Middle frontal gyrus (tissue), 1 donor: ENCODE data around the gene CADM4.
"Not testable (repeated sequence)": the region's sequence is repeated elsewhere in the genome, so short reads cannot be mapped to it uniquely, and the experiment has no call there.

Source experiments
- DNase-seq: peaks from one replicate; pipeline ENCODE4 v3.0.0-alpha.2; 2015; ENCODE audit warnings: low spot score; ENCODE audit errors: extremely low spot score

CADM4 gene

GRCh38 chr19:43587029-43587428 is 52.6 kb downstream of the CADM4 start:
- not testable (repeated sequence) for DNase-seq

- DNase-seq, result no peak
Observed at GRCh38 chr19:43586346-43586745, 53.3 kb downstream of the CADM4 start.

- no peak for DNase-seq
Observed at GRCh38 chr19:43584484-43584883, 55.2 kb downstream of the CADM4 start.

- DNase-seq, result no peak
Observed at GRCh38 chr19:43582495-43582894, 57.2 kb downstream of the CADM4 start.

- DNase-seq, result no peak
Observed at GRCh38 chr19:43581467-43581866, 58.2 kb downstream of the CADM4 start.

GRCh38 chr19:43578787-43579186 is 60.9 kb downstream of the CADM4 start:
- DNase-seq, result no peak

GRCh38 chr19:43575955-43576878 is 63.4 kb downstream of the CADM4 start:
- no peak for DNase-seq

GRCh38 chr19:43575156-43575950 is 64.3 kb downstream of the CADM4 start, which contains the start of the genes PINLYP and XRCC1:
Gene PINLYP, plus strand, starts transcription at chr19:43575801. Its CDS starts 1,391 bp downstream, at chr19:43577192.
Gene XRCC1, minus strand, starts transcription at chr19:43575527. Its CDS starts 69 bp downstream, at chr19:43575458.
- DNase-seq, result peak; percentile 93

GRCh38 chr19:43574424-43575155 is 65.1 kb downstream of the CADM4 start:
- DNase-seq, result no peak
